Caco-2 (cell line): ENCODE data around the gene RALBP1. TPM values are rescaled to one million over a fixed set of nuclear protein-coding genes. Genes with fewer than 3 reads are reported as not detected.

Experiments
- BruUV-seq: library from RNA; stranded (reverse); fragments of 400-500 nt; replicated peaks from 2 replicates; lab custom pipeline; 2021; lab: Mats Ljungman, UMichigan
- CTCF ChIA-PET: fragments of 300-600 bp; sonication (Branson Sonifier 250); formaldehyde crosslinking; loops from one replicate; lab custom pipeline; 2022; ENCODE audit warnings: antibody characterized with exemption; lab: Charles Lee
- POLR2A ChIA-PET: fragments of 300-600 bp; sonication (Branson Sonifier 250); formaldehyde crosslinking; loops from one replicate; lab custom pipeline; 2022; ENCODE audit warnings: antibody characterized with exemption; lab: Charles Lee
- DNase-seq, 2 experiments: peaks; one replicate each; pipeline versions ENCODE4 v3.0.0 to v3.0.0-alpha.2; 2020 to 2022
- H3K27me3 ChIP-seq: replicated peaks from 2 replicates; pipeline ENCODE4 v1.6.0; 2011; ENCODE audit warnings: low read length; ENCODE audit not compliant: control insufficient read depth, insufficient read depth
- H3K36me3 ChIP-seq: 2 replicates; pipeline ENCODE4 v1.5.1; 2011; ENCODE audit warnings: low read length; ENCODE audit not compliant: control insufficient read depth, insufficient read depth
- H3K4me1 ChIP-seq: fragments of 250-450 bp; sonication (Bioruptor Pico); 2 replicates; pipeline ENCODE4 v1.5.1; 2020; ENCODE audit warnings: mild to moderate bottlenecking
- H3K4me3 ChIP-seq: 2 replicates; pipeline ENCODE4 v1.5.1; 2011; ENCODE audit warnings: low read depth, mild to moderate bottlenecking, control low read depth, low read length
- H3K9me3 ChIP-seq: fragments of 250-450 bp; sonication (Bioruptor Pico); 2 replicates; pipeline ENCODE4 v1.5.1; 2020; ENCODE audit warnings: mild to moderate bottlenecking, moderate library complexity
- H3K27ac Mint-ChIP-seq: one replicate; pipeline ENCODE4 v1.8.0; 2022; ENCODE audit warnings: mixed read lengths; ENCODE audit not compliant: unreplicated experiment
- H3K27me3 Mint-ChIP-seq: one replicate; pipeline ENCODE4 v1.8.0; 2022; ENCODE audit warnings: mixed read lengths; ENCODE audit not compliant: insufficient read depth, unreplicated experiment
- H3K36me3 Mint-ChIP-seq: one replicate; pipeline ENCODE4 v1.8.0; 2022; ENCODE audit warnings: mild to moderate bottlenecking, mixed read lengths; ENCODE audit not compliant: insufficient read depth, unreplicated experiment
- H3K4me1 Mint-ChIP-seq: one replicate; pipeline ENCODE4 v1.8.0; 2022; ENCODE audit warnings: low read depth, mixed read lengths; ENCODE audit not compliant: unreplicated experiment
- H3K4me3 Mint-ChIP-seq: one replicate; pipeline ENCODE4 v1.8.0; 2022; ENCODE audit warnings: mild to moderate bottlenecking, moderate library complexity, mixed read lengths; ENCODE audit not compliant: unreplicated experiment
- H3K9me3 Mint-ChIP-seq: one replicate; pipeline ENCODE4 v1.8.0; 2022; ENCODE audit warnings: mixed read lengths; ENCODE audit not compliant: unreplicated experiment
- intact Hi-C: fragments of 100-400 bp; cut with micrococcal nuclease; formaldehyde crosslinking; loops from one replicate; pipeline ENCODE4 v1.10.0; 2022; ENCODE audit not compliant: unreplicated experiment
- total RNA-seq: library from RNA; stranded (reverse); gene quantifications from 2 replicates; pipeline ENCODE4 v1.2.3, GENCODE V29; 2022
- TF ChIP-seq, protein P1 (sequence below), 2 experiments: fragments of 200-600 bp in 1 of 2; IDR thresholded peaks; 1 replicate in 1 of 2; 2 replicates in 1 of 2; pipeline versions ENCODE4 v1.5.1 to v1.8.0; 2011 to 2022; ENCODE audit warnings: antibody characterized with exemption in 1 of 2, control low read depth in 1 of 2, inconsistent platforms in 1 of 2, low read depth in 1 of 2, low read length in 1 of 2, mild to moderate bottlenecking in 1 of 2, moderate library complexity in 1 of 2; ENCODE audit not compliant: insufficient read depth in 1 of 2, severe bottlenecking in 1 of 2, unreplicated experiment in 1 of 2

RALBP1 gene
- total RNA-seq, 1 experiment from 2014 or later, result 66.3 TPM

DNA sequence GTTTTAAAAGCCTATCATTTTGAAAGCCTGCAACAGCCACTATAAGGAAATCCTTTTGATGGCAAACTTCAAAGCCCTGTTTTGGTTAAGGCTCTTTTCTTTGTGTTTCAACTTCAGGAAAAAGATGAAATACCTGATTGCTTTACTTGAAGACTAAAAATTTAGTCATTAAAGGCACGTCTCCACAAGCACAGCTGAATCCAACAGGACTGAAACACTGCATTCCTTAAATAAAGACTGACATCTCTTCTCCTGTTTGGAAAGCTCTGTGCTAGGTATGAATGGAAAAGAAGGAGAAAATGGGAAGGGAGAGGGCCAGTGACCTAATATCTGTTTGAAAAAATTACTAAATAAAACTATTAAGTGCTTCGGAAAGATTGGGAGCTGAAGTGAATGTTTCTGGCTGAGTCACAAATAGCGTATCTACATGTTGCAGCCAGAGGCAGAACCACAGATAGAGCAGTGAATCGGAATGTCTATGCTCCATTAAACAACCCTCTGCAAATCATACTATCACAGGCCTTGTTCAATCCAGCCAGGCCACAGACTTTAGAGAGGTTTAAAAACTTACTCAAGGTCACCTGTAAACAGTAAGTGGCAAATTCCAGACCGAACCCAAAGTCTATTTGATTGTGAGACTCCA is 21.1 kb upstream of the RALBP1 start:
- no peak overlapping the region for H3K4me3 Mint-ChIP-seq
- no peak for DNase-seq
- H3K27me3 Mint-ChIP-seq, result no peaks in the 10 kb centered on the region
- H3K9me3 Mint-ChIP-seq, result peaks cover 22% of the 10 kb centered on the region
- ChIA-PET POLR2A (no interaction called here), CTCF (no interaction called here)
- H3K4me1 Mint-ChIP-seq, result no peaks in the 10 kb centered on the region
- no peak overlapping the region for H3K4me3 ChIP-seq
- H3K27me3 ChIP-seq, result no peaks in the 10 kb centered on the region
- H3K9me3 ChIP-seq, result peaks cover 9% of the 10 kb centered on the region; the same call in 1 of the 2 replicates
- H3K36me3 Mint-ChIP-seq, result no peaks in the 10 kb centered on the region
- TF ChIP-seq, protein P1, sequence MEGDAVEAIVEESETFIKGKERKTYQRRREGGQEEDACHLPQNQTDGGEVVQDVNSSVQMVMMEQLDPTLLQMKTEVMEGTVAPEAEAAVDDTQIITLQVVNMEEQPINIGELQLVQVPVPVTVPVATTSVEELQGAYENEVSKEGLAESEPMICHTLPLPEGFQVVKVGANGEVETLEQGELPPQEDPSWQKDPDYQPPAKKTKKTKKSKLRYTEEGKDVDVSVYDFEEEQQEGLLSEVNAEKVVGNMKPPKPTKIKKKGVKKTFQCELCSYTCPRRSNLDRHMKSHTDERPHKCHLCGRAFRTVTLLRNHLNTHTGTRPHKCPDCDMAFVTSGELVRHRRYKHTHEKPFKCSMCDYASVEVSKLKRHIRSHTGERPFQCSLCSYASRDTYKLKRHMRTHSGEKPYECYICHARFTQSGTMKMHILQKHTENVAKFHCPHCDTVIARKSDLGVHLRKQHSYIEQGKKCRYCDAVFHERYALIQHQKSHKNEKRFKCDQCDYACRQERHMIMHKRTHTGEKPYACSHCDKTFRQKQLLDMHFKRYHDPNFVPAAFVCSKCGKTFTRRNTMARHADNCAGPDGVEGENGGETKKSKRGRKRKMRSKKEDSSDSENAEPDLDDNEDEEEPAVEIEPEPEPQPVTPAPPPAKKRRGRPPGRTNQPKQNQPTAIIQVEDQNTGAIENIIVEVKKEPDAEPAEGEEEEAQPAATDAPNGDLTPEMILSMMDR (IDR thresholded peaks at IDR 0.05; ENCODE audit: insufficient read depth in 1 of 2, low read depth in 1 of 2, low read length in 1 of 2, severe bottlenecking in 1 of 2, unreplicated experiment in 1 of 2), result no peak
- H3K4me1 ChIP-seq, result 0 out of 2 replicates have a peak, but pooled peaks cover 3% of the 10 kb centered on the region
- intact Hi-C loops, result no loop called here
- no TSS peak for BruUV-seq
- H3K36me3 ChIP-seq, result no peaks in the 10 kb centered on the region
- H3K27ac Mint-ChIP-seq, result no peak overlapping the region

DNA sequence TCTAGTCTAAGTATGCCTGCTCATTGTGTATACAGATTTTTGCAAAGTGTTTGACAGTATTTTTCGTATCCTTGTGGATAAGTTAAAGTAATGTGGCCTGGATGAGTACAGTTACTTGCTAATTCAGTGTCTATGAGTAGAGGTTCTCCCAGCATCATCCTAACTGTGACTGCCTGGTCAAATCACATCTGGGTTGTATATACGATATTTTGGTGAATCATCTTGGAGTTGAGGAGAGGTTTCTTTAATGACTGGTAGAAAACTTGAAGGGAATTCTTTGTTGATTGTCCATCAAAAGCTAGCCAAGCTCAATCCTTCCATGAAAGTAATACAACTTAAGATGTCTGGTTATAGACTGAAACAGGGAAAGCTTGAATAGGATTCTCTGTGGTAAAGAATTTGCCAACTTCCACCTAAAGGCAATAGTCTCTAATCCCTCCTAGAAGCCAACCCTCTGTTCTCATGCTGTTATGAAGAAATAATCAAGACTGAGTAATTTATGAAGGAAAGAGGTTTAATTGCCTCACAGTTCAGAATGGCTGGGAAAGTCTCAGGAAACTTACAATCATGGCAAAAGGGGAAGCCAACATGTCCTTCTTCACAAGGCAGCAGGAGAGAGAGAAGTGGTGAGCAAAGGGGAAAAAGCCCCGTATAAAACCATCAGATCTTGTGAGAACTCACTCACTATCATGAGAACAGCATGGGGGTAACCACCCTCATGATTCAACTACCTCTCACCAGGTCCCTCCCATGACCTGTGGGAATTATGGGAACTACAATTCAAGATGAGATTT is 19.4 kb upstream of the RALBP1 start:
- Mint-ChIP-seq H3K27ac (no peak overlapping the region), H3K4me3 (no peak overlapping the region), H3K36me3 (no peaks in the 10 kb centered on the region), H3K27me3 (no peaks in the 10 kb centered on the region), H3K4me1 (no peaks in the 10 kb centered on the region), H3K9me3 (peaks cover 22% of the 10 kb centered on the region)
- Histone ChIP-seq H3K9me3 (peaks cover 9% of the 10 kb centered on the region; the same call in 1 of the 2 replicates), H3K36me3 (no peaks in the 10 kb centered on the region), H3K4me1 (no peaks in the 10 kb centered on the region), H3K4me3 (no peak overlapping the region), H3K27me3 (no peaks in the 10 kb centered on the region)
- TF ChIP-seq, protein P1 (IDR thresholded peaks at IDR 0.05; ENCODE audit: insufficient read depth in 1 of 2, low read depth in 1 of 2, low read length in 1 of 2, severe bottlenecking in 1 of 2, unreplicated experiment in 1 of 2), result no peak
- intact Hi-C loops, result no loop called here
- ChIA-PET CTCF (no interaction called here), POLR2A (no interaction called here)
- no peak for DNase-seq
- BruUV-seq, result no TSS peak

DNA sequence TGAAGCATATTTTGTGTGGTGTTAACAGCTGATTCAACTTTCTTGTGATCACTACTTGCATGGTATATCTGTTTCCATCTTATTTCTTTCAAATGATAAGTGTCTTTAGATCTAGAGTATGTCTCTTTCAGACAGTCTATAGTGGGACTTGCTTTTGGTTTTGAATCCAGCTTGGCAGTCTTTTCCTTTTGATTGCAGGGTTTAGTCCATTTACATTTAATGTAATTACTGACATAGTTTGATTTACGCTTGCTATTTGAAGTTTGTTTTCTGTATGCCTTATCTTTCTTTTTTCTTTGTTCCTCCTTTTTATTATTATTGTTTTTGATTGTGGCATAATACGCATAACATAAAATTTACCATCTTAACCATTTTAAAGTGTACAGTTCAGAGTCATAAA is 9.2 kb upstream of the RALBP1 start:
- no peak overlapping the region for H3K4me3 Mint-ChIP-seq
- no peaks in the 10 kb centered on the region for H3K27me3 Mint-ChIP-seq
- H3K27me3 ChIP-seq, result no peaks in the 10 kb centered on the region
- H3K27ac Mint-ChIP-seq, result no peak overlapping the region
- H3K4me1 Mint-ChIP-seq, result no peaks in the 10 kb centered on the region
- peaks cover 6% of the 10 kb centered on the region for H3K36me3 Mint-ChIP-seq
- no peaks in the 10 kb centered on the region for H3K4me1 ChIP-seq
- no peak overlapping the region for H3K4me3 ChIP-seq
- POLR2A ChIA-PET, result no interaction called here
- H3K9me3 Mint-ChIP-seq, result peaks cover 32% of the 10 kb centered on the region
- CTCF ChIA-PET, result no interaction called here
- intact Hi-C loops, result no loop called here
- no TSS peak for BruUV-seq
- H3K9me3 ChIP-seq, result peaks cover 10% of the 10 kb centered on the region; the same call in 1 of the 2 replicates
- TF ChIP-seq, protein P1 (IDR thresholded peaks at IDR 0.05; ENCODE audit: insufficient read depth in 1 of 2, low read depth in 1 of 2, low read length in 1 of 2, severe bottlenecking in 1 of 2, unreplicated experiment in 1 of 2), result no peak
- H3K36me3 ChIP-seq, result no peaks in the 10 kb centered on the region
- no peak for DNase-seq
